GM18867 (cell line): ENCODE data around the gene TMIE.

ENCODE experiments used
- ATAC-seq: cut with Tn5 transposase; IDR thresholded peaks from one replicate; pipeline ENCODE4 v1.9.1; 2021; ENCODE audit warnings: mild to moderate bottlenecking, moderate library complexity; ENCODE audit not compliant: unreplicated experiment

TMIE gene

DNA sequence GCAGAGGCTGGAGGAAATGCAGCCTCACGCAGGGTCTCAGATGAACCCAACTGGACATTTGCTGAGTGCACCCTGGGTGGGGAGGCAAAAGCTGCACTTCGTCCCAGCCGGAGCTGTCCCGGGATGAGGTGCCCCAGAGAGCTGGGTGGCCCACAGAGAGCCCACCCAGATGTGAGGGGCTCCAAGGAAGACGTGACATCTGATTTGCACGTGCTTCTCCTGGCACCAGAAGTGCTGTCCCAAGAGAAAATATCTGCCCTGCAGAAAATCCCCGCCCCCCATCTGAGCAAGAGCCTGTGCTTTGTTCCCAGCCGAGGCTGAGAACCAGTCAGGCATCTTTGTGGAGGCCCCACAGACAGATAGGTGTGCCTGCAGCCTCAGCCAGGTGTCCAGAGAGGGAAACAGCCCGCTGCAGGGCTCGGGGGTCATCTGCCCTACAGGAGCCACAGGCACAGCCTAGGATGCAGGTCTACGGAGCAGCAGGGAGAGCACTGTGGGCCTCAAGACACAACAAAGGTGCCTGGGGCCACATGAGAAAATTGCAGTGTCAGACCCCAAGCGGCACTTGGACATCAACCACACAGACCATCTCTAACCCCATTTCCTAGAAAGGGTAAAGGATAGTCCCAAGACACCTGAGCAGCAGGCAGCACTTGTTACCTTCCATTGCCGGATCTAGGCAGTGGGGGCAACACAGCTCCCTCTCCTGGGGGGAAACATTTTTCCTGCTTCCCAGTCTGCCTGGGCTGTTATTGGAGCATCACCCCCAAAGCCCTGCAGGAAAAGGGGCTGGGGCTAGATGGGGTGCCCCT is 5.8 kb downstream of the TMIE start:
- ATAC-seq, result no peak

DNA sequence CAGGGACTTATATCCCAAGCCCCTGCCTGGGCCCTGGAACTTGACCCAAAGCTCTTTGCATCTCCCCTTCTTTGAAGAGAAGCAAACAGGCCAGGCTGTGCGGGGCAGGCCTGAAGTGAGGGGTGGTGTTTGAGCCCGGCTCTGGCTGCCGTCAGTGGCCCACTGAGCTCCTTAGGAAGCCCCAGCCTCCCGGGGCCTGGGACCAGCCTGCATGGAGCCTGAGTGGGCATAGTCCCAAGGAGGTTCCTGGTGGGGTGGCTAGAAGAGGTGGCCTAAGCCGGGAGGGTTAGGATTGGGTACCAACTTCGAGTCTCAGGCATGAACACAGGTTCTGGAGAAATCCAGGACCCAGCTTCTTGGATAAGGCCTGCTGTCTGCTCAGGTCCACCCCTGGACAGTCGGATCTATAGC is 6.4 kb downstream of the TMIE start:
- no peak for ATAC-seq

DNA sequence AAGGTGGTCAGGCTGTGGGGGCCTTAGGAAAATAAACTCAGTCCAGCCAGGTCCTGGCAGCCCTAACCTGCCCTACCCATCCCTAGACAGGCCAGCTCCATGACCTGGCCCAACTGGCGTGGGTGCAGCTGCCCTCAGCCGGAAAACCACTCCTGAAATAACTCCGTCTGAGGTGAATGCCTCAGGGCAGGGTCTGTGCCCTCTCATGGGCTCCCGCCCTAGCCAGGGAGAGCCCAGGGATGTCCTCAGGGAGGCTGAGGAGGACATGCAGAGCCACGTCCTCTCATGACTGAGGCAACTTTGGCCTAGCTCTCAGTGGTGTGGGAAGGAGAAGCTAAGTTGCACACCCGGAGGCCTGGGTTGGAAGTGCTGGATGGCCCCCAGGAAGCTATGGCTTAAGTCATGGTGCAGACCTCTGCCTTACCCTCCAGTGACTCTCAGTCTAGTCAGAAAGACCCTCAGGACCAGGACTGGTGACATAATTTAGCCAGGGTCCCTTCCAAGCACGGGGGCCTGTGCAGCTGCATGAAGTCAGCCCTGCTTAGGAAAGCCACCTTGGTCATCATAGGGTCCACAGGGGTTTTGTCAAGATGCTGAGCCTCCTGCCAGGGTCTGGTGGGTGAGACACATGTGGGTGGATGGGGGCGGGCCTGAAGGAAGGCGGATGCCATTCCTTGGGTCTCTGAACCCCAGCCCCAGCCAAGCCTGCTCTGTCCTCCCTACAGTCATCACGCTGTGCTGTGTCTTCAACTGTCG is 7.4 kb downstream of the TMIE start:
- ATAC-seq, result no peak

DNA sequence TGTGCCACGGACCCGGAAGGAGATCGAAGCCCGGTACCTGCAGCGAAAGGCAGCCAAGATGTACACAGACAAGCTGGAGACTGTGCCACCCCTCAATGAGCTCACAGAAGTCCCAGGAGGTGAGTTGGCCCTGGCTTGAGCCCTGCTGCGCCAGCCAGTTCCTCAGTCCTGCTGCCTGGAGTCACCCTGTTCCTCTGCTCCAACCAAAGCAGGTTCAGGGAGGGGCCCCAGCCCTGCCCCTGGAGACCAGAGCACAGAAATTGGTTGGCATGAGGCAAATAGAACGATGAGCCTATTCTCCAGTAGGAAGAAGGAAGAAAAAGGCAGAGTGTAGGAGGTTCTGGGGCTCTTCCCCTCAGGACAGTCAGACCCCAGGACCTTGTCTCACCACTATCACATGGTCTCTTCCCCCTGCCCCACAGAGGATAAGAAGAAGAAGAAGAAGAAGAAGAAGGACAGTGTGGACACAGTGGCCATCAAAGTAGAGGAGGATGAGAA is 8.0 kb downstream of the TMIE start:
- no peak for ATAC-seq

DNA sequence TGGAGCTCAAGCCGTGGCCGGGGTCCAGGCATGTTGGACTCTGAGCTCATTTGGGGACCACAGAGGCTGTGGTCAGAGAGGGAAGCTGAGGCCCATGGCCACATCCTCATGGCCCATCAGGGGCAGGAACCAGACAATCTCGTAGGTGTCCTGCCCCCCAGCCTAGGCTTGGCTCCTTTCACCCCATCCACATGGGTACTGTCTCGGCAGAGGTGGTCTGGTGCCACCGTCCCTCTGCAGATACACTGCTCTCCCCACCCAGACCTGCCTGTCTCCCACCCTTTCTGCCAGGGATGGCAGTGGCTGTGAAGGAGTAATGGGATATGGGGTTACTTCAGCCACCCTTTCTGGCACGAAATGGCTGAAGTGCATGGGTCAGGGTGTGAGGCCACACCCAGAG is 8.5 kb downstream of the TMIE start:
- no peak for ATAC-seq

DNA sequence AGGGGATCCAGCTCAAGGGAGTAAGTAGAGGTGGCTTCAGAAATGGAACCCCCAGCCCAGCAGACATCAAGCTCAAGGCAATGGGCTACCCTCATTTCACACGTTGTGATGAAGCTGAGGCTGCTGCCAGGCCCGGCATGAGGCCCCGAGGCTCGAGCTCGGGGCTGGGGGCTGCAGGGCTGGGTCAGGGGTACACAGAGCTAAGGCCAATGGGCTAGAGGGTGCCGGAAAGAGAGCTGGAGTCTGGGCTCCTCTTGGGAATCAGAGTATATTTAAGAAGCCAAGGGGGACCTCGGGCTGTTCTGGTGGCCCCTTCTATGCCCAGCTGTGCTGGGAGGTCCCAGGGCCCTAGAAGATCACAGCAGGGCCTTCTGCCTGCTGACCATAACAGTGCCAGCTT is 9.0 kb downstream of the TMIE start:
- no peak for ATAC-seq

DNA sequence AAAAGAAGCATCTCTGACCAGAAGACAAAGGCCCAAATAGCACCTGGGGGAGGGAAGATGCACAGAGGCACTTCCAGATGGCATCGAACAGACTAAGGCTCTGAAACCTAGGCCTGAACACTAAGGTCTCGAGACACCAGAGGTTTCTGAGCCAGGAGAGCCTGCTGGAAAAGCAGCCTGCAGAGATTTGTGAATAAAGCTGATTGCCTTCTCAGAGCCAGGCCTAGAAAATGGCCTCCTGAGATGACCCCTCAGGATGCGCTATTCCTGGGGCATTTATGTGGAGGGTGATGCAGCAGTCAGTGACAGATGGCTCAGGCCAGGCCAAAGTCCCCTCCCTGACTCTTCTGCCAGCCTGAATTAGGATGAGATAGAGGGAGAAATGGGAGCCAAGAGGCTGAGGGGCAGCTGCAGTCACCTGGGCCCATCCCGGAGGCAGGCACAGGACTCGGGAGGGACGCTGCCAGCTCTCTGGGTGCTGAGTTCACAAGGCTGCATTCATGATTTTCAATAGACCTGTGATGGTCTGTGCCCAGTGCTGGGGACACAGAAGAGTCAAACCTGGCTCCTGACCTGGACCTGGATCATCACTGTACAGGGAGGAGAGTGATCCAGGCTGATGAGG is 9.6 kb downstream of the TMIE start:
- ATAC-seq, result no peak

DNA sequence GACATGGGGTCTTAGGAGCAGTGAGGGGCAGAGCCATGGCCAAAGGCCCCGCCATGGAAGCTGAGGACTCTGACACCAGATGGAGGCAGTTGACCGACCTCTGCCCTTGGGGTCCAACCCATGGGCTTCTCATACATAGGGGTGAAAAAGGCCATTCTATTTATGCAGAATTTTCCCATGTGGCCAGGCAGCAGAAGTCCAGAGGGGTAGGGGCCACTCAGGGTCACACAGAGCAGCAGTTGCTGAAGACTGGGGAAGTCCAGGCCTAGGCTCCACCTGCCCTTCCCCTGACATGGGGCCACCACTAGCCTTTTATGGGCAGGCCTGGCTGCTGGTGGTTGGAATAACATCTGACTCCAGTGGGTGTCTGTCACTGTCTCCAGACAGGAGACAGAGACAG is 10.1 kb downstream of the TMIE start:
- no peak for ATAC-seq

DNA sequence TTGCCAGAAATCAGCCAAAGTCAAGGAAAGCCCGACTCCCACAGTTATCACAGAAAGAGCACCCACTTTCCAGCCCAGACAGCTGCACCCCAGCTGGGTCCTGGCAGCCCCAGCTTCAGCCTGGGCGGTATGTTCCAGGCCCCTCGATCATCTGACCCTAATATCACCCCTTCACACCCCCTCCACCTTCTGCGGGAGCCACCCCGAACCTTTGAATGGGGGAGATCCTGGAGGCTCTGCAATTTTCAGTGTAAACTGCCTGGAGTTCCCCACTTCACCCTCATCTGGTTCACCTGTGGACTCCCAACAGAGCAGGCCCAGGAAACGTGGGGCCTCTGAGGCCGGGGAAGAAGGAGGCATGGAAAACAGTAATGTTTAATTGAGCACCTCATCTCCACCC is 10.6 kb downstream of the TMIE start:
- ATAC-seq, result no peak

DNA sequence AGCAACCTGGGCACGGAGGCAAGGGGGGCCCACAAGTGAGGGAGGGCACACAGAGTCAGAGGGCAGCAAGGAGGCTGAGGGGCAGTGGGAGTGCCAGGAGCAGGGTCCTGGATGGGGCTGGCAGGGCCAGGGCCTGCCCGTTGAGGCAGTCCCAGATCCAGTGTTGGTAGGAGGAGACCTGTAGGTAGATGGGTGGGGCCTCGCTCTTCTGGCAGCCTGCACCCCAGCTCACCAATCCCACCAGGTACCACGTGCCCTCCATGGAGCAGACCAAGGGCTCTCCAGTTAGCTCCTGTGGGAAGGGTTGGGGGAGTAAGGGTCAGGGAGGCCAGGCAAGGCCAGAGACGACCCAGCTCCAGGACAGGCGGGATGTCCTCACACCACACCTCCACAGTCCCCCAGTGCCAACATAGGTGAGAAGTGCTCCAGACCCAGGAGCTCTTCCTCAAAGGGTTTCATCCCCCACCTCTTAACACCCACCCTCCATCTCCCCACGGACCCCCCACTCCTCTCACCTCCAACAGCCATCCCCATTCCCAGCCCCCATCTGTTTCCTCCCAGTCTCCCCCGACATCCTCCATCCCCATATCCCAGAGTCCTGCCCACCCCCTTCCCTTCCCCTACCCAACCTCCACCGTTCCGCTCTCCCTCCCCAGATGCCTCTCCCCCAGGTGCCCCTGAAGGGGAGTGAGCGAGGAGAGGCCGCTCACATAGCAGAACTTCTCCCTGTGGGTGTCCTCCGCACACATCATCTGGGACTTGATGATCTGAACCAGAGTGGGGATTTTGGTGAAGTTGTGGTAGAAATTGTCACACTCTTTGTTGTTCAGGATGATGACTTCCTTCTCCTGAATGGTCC is 11.2 kb downstream of the TMIE start:
- ATAC-seq, result no peak

DNA sequence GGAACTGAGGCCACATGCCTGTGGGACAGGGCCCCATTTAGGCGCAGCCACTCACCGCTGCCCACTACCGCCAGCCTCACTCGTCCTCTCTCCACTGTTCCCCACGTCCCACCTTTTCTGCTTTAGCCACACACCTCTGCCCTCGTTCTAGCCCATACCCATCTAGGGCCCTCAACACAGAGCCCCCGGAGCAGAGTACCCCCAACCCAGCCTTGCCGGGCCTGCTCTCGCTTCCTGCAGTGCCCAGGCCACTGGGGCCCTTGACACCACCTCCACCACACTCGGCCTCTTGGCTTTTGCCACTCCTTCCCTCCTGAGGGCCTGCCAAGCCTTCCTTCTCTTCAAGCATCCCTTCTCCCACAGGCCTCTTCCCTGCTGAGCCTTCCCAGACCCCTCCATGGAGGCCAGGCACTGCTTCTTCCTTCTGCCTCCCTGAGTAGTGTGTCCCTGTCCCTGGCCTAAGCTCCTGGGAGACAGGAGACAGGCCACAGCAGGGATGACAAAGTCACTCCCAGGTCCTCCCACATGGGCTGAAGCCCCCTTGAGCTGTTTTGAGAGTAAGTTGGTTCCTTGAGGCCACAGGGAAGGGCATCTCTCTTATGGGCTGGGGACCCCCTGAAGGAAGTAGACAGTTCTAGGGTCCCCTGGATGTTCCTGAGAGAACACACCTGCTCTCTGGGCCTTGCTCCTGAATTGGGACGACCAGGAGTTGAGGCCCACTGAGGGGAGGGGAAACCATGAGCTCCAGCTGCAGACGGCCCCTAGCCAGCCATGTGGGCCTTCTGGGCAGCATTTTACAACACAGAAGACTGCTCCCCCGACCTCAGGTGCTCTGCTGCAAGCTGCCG is 12.1 kb downstream of the TMIE start:
- ATAC-seq, result no peak

DNA sequence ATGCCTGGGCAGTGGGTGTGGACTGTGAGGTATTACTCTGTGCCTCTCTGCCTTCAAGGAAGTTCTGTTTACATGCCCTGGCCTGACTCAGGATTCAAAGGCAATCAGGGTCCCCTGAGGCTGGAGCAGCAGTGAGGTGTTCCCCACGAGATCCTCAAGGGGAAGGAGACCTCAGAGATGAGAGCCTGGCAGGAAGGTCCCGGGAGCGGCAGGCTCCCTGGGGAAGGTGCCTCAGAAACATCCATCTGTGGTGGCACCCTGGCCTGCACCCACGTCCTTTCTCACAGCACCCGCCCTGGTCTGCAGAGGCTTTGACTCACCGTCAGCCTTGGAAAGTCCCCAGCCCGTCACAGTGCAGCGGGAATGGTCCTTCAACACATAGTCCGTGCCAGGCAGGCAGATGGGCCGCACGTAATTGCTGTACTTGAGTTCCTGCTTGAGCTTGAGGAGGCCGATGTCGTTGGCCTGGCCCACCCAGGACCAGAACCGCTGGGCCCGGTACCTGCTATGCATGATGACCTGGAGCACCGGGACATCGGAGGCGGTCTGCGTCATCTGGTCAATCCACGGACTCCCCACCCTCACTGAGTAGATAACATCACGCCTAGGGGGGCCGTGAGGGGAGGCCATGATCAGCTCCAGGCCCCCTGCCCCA is 12.8 kb downstream of the TMIE start:
- peak; percentile 60 for ATAC-seq

DNA sequence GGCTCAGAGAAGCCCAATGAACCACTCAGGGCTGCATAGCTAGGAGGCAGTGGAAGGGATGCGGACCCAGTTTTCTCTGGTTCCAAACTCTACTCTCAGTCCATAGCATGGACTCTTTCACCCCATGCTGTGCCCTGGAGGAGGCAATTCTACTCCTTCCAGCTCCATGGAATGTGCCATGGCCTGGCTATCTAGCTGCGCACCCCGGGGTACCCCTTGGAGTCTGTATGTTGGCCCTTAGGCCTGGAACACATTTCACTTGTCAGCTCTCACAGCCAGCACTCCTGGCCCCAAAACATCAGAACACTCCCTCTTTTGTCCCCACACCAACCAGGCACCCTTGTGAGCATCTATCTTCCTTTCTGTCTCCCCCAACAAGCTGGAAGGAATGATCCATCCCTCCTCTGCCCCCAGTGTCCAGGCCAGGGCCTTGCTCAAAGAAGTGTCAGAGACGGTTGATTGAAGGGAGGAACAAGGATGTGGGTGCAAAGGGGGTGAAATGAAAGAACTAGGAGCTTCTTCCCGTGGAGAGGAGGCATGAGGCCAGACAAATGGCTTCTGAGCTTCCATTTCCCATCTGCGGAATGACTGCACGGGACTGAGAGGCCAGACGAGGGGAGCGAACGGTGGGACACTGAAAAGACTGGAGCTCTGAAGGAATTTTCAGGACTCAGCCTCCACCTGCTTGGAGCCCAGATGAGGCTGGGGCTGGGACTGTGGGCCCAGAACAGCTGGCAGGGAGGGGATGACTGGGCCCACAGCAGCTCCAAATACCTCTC is 13.7 kb downstream of the TMIE start:
- ATAC-seq, result no peak

DNA sequence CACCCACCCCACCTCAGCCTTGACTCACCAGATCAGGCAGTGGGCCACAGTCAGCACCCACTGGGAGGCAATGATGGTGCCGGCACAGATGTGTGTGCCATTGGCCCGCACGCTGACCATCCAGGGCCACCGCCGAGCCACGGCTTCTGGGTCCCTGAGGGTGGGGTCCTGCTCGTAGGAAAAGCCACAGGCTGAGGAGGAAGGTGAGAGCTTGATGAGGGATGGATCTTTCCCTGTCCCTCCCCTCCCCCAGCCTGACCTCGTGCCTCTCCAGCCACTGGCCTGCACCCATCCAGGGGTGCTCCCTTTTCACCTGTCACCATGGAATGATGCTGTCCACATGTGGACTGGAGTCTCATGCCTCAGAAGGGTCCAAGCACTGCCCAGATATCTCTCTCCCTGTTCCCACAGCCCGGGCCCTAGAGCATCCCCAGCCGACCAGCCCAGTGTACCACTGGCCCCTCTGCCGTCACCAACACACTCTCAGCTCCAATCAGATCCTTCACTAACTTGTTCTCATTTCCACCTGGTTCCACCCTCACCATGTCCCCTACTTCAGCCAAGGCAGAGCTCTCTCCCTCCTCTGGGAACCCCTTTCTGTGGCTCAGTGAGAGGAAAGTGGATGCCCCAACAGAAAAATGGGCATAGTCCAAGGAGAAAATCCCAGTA is 14.4 kb downstream of the TMIE start:
- ATAC-seq, result no peak

DNA sequence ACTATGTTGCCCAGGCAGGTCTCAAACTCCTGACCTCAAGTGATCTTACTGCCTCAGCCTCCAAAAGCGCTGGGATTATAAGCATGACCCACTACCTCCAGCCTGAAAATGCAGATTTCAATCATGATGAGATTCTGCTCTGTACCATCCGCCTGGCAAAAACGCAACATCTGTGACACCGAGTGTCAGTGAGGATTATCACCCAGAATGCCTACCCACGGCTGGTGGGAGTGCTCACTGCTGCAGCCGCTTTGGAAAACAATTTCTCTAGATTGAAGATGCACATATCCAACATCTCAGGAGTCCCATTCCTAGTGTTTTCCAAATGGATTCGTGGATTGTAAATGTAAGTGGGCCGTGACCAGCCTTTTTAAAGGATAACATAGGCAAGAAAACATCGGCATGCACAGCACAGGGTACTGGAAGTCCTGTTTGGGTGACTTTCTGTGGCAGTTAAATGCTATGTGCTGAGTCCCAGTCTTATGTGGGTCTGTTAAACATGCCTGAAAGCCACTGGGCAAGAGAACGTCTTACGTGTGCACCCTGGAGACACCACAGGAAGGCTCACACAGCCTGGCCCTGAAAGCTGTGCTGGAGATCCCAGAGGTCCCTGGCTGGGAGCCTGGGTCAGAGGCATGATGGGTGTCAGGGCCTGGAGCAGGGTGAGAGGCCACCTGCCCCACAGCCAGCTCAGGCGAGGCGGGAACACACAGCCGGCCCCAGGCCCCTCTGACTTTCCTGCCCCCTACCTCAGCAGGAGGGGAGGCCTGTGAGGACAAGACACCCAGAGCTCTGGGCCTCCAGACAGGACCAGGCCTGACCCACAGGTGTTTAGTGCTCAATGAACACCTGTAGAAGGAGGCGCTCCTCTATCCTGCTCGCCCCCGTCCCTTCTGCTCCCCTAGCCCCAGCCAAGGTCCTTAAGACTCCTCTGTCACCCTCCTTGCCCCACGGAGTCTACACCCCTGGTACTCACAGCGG is 15.6 kb downstream of the TMIE start:
- no peak for ATAC-seq

DNA sequence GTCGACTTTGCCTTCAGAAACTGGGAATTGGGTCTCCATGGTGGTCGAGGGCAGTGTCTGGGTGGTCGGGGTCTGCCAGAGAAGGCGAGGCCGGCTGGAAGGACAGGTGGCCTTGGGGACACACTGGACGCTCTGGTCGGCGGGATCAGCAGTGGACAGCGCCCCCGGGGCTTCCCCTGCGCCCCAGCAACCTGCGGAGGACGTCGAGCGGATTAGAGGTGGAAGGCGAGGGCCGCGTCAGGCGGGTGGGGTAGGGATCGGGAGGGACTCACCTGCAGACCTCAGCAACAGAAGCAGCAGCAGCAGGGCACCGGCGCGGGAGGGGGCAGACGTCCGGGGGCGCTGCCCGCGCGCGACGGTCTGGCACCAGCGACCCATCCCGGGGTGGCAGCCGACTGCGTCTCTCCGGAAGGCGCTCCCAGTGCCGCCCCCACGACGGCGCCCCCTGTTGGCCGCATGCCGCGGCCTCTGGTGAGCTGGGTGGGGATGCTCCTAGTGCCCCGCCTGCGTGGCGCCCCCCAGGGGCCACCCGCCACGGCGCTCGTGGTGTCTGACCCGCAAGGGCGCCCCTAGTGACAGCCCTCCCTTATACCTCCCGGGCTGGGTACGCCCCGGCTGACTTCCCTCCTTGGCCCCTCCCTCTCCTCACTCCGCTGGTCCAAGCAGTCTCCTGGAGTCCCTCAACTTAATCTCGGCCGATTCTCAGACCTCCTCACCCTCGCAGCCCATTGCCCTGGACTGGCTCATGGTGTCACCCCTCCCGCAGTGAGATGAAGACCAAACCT is 16.4 kb downstream of the TMIE start, which contains the start of gene PRSS50:
TSS of gene PRSS50 (minus strand) at position 423 of the 785 bp plus-strand sequence. CDS start at position 378, 45 bp downstream.
- no peak for ATAC-seq
